Ovary (tissue), 3 donors: ENCODE data around the gene PDCD5.

ENCODE experiments used
- EP300 ChIP-seq: sonication (generic); formaldehyde crosslinking; IDR thresholded peaks from one replicate; pipeline ENCODE4 v1.6.1; 2017; ENCODE audit warnings: antibody characterized with exemption
- POLR2A ChIP-seq: fragments of 450-650 bp; IDR thresholded peaks from one replicate; pipeline ENCODE4 v1.6.1; 2017; ENCODE audit warnings: antibody characterized with exemption, mild to moderate bottlenecking, moderate library complexity
- TF ChIP-seq, protein P1 (sequence below), 3 donors: fragments of 450-650 bp in 2 of 3; fragments of 200-600 bp in 1 of 3; IDR thresholded peaks; one replicate each; pipeline versions ENCODE4 v1.5.1 to v1.8.0; 2016 to 2022; ENCODE audit warnings: antibody characterized with exemption in 3 of 3, mild to moderate bottlenecking in 1 of 3
- donor health status: DM: no; HTN: no; CAD: no.

DNA sequence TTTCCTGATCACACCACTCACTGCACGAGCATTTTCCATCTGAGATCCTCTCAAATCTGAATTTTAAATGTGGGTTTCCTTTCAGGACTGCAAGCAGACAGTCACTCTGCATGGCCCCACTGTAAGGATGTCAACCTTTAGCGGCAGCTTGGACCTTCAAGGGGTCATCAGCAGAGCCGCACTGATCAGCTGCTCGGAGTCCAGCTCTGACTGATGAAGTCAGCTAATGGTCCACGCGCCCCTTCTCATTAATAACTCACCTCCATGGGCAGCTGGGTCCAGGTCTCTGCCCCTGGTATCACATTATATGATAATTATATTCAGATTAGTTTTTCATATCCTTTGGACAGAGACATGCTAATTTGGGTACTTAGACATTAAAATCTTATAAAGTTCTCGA lies 36.1 kb upstream of the PDCD5 start:
- TF ChIP-seq, protein P1, sequence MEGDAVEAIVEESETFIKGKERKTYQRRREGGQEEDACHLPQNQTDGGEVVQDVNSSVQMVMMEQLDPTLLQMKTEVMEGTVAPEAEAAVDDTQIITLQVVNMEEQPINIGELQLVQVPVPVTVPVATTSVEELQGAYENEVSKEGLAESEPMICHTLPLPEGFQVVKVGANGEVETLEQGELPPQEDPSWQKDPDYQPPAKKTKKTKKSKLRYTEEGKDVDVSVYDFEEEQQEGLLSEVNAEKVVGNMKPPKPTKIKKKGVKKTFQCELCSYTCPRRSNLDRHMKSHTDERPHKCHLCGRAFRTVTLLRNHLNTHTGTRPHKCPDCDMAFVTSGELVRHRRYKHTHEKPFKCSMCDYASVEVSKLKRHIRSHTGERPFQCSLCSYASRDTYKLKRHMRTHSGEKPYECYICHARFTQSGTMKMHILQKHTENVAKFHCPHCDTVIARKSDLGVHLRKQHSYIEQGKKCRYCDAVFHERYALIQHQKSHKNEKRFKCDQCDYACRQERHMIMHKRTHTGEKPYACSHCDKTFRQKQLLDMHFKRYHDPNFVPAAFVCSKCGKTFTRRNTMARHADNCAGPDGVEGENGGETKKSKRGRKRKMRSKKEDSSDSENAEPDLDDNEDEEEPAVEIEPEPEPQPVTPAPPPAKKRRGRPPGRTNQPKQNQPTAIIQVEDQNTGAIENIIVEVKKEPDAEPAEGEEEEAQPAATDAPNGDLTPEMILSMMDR (IDR thresholded peaks at IDR 0.05), result no peak
- TF ChIP-seq POLR2A (no peak), EP300 (no peak)
